GM04504 (cell line): ENCODE data around the gene ST6GALNAC6.

Experiments used
- DNase-seq: peaks from one replicate; pipeline ENCODE4 v3.0.0-alpha.2; 2012; ENCODE audit warnings: low read depth

Gene ST6GALNAC6

DNA sequence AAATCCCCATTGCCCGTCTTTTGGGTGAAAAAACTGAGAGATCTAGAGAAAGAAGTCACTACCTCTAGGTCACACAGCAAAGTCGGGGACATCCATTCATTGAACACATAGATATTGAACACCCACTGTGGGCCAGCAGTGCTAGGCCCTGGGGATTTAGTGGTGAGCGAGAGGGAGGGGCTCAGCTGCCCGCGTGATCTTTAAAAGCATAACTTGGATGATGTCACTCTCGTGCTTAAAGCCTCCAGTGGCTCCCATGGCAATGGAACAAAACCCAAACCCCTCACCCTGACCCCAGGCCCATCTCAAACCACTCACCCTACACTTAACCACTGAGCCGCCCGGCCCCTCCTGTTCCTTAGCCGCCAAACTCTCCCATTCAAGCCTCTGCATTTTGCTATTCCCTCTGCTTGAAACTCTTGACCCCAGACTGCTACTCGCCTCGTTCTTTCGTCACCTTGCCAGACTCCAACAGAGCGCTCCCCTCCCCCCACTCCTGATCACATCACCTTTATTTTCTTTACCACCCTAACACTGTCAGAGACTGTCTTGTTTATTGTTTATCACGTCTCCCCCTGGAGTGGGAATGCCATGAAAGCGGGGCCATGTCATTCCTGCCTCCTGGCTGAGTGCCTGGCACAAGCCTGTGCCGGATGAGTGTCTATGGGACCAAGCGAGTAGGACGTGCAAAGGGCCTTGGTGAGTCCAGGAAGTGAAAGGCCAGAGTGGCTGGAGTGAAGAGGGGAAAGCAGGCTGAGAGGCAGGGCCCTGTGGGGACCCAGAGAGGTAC, 31.9 kb upstream of the ST6GALNAC6 start:
- DNase-seq: no peak

DNA sequence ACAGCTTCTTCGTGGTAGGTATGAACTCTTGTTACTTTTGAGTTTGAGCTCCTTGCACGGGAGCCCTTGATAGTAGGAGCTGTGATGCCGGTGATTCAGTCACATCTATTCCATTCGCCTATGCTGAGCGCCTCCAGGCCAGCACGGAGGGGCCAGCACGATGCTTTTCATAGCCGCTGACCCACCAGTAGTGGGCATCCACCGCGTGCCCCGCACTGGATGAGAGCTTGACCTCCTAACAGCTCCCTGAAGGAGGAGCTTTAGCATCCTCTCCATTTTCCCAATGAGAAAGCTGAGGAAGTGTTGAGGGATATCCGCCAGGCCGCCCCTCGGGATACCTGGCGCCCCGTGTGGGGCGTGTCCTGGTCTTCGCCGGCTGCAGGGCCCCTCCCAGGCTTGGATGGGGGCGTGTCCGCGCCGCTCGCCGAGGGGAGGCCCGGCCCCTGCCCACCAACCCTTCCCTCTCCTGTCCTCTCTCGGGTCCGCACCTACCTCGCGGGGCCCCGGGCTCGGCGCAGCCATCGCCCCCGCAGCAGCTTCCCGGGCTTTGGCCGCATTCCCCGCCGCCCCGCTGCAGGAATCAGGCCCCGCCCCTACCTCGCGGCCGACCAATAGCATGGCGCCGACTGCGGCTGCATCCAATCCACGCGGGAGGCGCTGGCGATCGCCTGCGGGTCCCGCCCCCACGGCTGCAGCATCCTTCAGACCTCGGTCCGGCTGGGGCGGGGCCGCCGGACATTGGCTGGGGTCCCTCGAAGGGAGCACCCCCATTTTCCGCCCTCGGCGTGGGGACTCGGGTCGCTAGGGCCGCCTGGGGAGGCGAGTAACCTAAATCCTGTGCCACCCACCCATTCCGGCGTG, 31.1 kb upstream of the ST6GALNAC6 start, which contains the start of gene PIP5KL1:
Gene PIP5KL1, minus strand, starts transcription at position 547 of the 861 bp plus-strand sequence. Its CDS starts 25 bp downstream, at position 522.
- peak; percentile 66 for DNase-seq

DNA sequence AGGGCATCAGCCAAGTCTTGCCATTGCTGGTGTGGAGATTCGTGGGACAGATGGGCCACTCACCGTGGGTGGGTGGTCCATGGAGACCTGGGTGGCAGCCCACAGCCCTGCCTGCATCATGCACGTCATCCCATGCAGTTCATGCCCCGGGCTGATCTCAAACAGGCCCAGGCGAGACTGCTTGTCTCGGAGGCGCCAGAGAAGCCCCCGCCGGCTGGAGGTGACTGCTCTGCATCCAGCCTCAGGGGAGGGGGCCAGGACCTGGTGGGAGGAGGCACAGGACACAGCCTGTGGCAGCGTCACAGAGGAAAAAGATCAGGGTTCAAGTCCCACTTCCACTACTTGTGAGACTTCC, 30.2 kb upstream of the ST6GALNAC6 start:
- DNase-seq: no peak

DNA sequence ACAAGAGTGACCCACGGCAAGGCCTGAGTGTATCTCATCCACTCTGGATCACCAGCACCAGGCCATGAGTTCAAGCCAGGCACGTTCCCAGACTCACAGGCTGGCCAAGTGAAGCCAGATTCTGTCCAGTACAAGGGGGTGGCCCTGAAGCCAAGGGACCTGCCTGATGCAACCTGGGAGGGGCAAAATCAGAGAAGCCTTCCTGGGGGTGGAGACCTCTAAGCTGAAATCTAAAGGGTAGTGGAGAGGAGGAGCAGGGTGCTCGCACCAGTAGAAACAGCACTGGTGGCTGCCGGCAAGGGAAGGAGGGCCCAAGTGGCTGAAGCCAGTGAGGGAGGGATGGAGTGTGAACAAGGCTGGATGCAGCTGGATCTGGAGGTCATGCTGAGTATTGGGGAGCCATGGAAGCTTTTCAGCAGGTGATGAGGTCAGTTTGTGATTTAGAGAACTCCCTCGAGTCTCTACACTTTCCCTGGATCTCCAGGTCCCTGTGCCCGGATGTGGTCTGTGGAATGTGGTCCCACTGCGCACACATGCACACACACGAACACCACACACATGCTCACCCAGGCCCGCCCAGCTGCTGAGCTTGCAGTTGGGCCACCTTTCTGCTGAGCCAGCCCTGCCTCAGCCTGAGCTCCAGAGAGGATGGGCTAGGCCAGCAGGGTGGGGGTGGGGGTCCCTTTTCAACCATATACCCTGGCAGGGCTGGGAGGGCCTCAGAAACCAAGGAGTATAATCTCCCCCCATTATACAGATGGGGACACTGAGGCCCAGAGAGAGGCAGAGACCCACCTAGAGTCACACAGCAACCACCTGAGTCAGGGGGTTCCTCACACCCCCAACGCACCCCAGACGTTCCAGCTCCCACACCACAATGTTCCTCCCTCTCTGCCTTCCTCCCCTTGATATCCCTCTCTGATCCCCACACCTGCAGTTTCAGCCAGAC, 29.5 kb upstream of the ST6GALNAC6 start:
- DNase-seq: no peak

DNA sequence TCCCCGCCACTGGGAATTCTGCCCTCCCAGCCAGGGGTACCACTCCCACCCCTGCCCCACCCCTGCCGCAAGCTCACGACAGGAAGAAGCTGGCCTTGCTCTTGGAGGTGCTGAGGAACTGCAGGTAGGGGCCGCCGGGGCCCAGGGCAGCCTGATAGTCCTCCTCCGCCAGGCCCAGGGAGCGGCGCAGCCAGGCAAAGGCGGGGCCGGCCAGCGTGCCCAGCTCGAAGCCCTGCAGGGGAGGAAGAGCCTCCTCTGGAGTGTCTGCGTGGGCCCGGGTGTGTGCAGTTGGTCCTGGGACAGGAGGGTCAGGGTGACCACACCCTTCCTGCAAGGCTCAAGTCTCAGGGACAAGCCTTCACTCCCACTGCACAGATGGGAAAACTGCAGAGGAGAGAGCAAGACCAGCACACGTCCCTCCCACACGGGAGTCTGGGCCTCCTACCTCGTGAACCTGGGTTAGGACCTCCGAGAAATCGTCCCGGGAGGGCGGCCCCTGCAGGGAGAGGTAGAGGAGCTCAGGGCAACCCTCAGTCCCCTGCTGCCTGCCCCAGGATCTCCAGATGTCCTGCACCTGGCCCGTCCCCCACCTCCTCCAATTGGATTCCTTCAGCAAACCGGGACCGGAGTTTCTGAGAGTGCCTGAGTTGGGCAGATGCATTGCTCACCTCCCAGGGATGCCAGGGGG, 28.7 kb upstream of the ST6GALNAC6 start:
- no peak for DNase-seq

DNA sequence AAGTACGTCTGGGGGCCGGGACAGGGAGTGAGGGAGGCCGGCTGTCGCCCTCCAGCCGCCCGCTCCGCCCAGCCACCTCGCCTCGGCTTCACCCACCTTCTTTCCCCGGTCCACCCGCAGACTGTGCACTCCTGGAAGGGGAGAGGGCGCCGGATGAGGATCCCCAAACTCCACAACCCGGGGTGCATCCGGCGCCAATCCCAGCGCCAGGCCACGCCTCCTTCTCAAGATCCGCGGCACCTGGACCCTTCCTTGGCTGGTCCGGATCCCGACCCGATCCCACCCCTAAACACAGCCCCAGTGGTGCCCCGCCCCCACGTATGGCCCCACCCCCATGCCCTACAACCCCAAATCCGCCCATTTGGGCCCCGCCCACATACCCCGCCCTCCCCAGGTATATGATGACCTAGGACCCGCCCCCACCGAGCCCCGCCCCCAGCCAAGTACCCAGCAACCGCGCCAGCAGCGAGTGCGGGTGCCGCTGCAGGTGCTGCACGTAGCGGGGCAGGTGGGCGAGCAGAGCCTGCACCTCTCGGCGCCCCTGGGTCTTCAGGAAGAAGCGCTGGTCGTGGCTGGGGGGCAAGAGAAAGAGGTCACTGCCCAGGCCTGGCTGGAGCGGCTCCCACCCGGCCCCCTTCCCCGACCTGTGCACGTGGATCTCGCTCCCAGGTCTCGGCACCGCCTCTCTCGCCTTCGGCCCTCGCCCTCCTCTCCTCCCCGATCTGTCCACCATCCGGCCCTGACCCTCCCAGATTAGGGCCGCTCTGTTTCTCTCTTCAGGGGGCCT, 28.0 kb upstream of the ST6GALNAC6 start:
- no peak for DNase-seq

DNA sequence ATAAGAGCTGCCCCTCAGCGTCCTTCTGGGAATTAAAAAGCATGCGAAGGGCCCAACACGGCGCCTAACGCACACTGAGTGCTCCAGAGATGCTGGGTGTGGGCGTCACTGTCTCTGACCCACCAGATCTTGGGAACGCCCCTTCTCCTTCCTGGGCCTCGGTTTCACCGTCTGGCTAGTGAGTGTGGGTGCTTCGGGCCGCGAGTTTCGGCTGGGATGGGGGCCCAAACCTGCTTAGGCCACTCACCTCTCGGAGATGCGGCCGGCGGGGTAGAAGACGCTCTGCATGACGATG, 27.4 kb upstream of the ST6GALNAC6 start:
- DNase-seq: no peak

DNA sequence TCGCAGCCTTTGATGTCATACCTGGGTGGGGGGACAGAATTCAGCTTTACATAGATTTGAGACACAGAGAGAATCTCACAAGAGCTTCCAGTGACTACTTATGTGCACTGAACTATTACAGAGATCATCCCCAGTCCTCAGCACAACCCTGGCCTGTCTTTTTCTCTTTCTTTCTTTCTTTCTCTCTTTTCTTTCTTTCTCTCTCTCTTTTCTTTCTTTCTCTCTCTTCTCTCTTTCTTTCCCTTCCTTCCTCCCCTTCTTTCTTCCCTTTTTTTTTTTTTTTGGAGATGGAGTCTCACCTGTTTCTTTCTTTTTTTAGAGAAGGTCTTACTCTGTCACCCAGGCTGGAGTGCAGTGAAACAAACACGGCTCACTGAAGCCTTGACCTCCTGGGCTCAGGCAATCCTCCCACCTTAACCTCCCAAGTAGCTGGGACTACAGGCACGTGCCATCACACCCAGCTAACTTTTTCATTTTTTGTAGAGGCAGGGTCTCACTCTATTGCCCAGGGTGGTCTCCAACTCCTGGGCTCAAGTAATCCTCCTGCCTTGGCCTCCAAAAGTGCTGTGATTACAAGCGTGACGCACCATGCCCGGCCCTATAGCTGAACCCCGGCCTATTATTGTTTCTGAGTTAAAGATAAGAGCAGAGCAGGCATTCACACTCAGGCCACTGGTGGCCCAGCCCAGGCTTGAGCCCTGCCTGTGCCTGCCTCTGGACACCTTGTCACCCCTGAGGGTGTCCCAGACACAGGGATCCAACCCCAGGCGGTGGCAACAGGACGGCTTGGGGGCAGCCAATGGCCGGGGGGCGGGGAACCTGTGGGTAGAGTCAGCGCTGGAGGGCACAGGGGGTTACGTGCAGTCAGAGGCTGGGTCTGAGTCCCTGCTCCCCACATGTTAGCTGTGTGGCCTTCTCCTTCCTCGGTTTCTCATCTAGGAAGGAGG, 26.8 kb upstream of the ST6GALNAC6 start:
- no peak for DNase-seq

DNA sequence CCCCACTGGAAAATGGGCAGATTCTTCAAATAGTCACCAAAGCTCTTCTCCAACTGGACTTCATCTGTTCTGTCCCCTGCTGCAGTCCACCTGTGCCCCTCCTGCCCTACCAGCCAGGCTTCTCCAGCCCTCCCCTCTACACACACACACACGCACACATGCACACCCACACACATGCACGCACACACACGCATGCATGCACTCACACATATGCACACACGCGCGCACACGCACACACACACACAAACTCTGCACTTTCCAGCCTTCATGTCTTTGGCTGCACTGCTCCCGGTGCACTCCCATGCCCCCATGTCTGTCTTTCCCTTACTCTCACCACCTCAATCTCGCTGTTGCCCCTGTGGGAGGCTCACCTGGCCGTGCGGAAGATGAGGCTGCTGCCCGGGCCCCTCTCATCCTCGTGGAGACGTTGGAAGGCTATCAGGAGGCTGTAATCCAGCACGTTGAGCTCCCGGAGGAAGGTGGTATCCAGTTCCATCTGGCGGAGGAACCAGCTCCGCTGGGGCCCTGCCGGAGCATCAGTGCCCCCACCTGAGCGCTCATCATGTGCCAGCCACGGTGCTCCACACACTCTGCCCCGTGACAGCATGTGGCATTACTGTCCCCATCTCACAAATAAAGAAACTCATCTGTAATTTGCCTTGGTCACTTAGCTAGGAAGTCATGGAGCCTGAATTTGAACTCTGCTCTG, 25.5 kb upstream of the ST6GALNAC6 start:
- DNase-seq: no peak

DNA sequence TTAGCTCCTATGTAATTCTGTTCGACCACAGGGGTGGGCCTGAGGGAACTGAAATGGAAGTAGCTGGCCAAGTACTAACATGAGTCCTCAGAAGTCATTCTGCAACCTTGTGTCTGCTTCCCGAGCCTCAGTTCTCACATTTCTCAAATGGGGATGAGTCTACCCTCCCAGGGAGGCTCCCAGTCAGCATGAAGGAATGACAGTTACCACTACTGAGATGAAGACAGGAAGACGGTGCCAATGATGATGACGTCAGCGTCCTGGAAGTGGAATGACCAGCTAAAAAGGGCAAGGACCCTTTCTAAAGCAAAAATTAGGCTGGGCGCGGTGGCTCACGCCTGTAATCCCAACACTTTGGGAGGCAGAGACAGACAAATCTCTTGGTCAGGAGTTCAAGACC, 24.4 kb upstream of the ST6GALNAC6 start:
- DNase-seq: peak; percentile 95

DNA sequence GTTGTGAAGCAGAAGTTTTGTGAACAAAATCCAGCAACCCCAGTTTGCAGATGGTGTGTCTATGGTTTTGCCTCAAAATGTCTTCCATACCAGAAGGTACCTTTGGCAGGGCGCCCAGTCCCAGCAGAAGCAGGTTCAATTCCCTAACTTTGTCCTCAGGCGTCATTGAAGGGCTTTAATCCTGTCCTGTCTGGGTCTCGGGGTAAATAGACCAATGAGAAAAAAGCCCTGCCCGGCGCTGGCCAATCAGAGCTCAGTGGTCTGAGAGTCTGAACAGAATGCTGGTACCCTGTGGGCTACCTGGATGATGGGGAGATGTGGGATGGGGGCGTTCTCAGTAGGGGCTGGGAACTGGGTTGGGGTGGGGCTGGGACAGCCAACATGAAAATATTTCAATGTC, 23.6 kb upstream of the ST6GALNAC6 start:
- no peak for DNase-seq

DNA sequence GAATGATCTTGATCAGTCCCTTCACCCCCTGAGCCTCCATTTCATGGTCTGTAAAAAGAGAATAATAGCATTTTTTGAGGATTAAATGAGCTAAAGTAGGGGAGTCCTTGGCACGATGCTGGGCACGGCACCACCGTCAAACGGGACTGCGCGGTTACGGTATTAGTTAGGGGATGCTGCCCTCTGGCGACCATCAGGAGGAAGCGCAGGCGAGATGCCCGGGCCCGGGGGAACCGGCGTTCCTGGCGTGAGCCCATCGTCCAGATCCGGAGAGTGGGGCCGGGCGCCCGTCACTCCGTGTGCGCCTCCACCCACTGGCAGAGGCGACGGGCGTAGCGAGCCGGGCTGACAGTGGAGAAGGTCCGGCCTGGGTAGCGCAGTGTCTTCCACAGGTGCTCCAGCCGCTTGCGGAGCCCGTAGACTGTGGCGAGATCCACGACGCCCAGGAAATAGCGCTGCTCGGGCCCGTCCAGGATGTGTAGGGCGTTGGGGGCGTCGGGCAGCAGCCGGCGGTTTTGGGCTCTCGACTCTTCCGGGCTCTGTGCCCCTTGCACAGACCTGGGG, 22.2 kb upstream of the ST6GALNAC6 start:
- DNase-seq: no peak

DNA sequence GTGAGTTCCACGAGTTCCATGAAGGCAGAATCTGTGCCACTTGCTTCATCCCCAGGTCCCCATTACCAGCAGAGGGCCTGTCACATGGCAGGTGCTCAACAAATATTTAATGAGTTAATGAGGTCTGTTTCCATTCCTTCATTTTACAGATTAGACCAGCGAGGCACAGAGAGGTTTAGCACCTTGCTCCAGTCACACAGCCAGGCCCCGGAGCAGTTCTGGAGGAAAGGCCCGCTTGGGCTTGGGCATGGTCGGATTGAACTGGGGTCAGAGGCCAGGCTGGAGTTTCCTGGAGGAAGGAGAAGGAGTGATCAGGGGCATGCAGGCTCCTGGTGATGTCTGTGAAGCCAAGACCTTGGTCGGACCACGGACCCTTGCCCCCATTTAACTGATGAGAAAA, 21.4 kb upstream of the ST6GALNAC6 start:
- no peak for DNase-seq

DNA sequence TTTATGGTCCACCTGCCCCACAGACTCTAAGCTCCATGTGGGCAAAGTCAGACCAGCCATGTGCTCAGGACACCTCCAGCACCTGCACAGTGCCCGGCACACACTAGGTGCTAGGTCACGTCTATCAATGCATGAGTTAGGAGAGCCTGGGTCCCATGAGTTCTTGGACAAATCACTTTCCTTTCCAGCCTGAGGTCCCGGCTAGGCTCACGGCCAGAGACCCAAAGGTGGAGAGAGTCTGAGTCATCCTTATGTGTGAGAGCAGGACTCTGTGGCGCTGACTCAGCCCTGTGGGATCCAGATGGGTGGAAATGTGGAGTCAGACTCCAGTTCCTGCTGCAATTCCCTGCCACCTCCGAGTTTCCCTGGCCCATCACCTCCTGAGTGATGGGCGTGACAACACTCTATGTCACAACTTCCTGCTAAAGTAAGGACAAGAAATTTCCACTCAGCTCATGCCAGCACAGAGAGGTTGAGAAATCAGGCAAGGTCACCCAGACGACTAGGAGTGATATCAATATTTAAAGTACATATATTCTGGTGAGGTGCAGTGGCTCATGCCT, 19.9 kb upstream of the ST6GALNAC6 start:
- peak; percentile 100 for DNase-seq

DNA sequence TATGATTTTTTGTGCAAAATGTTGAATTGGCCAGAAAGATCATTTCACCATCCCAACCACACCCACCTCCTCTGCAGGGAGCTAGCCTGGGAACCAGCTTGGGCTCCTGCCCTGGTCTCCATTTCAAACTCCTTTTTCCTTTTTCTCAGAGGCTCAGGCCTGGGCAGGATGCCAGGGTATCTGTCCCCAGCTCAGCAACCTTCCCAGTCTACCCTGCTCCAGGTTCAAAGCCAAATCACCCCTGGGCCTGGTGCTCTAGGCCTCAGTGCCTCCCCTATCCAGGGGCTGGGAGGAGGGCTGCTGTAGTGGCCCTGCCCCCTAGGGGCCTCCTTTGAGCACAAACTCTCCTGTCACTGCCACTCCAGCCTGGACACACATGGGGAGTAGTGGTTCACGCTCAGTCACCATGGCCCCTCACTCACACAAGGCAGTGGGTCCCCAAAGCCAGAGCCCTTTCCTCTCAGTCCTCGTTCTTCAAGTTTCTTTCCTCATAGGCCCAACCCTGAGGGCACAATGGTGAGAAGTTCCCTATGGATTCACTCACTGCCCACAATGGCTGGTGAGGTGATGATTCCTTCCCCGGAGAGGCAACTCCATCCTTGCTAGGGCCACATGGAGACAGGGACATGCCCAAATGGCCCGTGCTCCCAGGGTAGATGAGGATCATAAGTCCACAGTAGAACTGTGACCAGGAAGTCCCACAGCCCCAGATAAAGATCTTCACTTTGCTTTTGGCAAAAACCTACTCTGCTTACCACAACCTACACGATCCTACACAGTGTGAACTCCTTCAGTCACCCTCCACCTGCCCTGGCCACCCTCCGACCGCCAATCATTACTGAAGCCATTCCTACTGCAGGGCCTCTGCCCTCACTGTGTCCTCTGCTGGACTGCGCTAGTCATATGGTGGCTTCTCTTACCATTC, 19.0 kb upstream of the ST6GALNAC6 start:
- no peak for DNase-seq

DNA sequence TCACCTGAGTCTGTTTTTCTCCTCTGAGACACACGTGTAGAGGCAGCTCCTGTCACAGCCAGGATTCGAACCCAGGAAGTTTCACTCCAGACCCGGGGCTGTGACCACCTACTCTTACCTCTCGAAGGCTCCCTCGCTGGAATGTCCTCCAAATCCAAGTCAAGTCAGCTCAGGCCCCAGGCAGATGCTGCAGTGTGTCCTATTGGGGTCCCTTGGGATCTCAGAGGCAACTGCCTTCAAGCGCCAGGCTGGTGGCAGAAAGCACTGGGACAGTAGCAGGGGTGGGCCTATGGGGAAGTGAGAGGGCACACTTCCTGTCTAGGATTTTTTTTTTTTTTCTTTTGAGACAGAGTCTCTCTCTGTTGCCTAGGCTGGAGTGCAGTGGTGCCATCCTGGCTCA, 18.2 kb upstream of the ST6GALNAC6 start:
- DNase-seq: no peak
